ENCODE measurements around the gene CADPS.

Gene CADPS

DNA sequence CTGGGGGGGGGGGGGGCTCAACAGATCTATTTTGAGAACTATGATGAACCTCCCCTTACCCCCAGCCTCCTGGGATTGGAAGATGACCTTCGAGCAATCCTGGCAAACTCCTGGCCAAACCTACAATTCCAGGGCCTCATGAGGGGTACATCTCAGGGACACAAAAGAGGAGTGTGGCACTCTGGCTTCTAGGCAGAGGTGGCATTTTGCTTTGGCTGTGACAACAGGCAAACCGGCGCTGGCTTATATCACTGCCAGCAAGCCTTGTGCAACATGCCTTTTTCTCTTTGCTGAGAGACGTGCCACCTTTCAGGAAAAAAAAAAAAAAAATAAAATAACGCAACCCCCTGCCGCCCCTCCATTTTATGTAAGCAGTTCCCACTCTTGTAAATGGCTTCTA is 470.1 kb downstream of the CADPS start:
- no peak for DNase-seq

DNA sequence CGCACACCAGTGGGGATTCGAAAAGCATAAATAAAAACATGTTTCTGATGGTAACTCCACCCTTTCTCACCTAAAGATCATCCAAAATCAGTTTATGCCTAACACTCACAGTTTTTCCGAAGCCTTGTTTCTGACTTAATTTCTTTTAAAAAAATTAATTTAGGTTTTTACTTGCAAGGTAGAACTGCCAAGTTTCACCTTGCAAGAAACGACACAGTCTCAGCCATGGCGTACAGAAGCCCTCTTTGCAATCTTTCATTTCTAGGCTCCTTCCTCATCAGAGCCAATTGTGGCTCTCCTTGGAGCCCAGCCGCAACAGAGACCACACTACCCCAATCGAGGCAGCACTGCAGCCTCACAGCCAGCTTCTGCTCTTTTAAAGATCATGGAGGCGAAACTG is 470.9 kb downstream of the CADPS start:
- DNase-seq, result no peak

DNA sequence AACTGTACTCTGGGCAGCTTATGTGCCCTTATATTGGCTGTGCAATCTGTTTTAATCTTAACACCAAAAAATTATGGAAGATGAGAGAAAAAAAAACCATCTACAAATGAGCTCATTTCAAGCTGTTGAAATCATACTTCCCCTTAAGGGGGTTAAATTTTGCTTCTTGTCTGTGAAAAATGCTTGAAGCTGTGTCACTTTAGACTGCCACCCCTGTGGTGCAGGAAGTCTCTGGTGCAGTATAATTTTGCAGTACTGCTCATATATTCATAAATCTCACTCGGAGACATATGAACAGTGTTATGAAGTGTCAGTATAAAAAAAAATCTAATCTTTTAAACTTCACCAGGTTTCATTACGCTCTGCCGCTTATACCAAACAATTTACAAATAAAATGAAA is 471.5 kb downstream of the CADPS start:
- DNase-seq, result no peak

DNA sequence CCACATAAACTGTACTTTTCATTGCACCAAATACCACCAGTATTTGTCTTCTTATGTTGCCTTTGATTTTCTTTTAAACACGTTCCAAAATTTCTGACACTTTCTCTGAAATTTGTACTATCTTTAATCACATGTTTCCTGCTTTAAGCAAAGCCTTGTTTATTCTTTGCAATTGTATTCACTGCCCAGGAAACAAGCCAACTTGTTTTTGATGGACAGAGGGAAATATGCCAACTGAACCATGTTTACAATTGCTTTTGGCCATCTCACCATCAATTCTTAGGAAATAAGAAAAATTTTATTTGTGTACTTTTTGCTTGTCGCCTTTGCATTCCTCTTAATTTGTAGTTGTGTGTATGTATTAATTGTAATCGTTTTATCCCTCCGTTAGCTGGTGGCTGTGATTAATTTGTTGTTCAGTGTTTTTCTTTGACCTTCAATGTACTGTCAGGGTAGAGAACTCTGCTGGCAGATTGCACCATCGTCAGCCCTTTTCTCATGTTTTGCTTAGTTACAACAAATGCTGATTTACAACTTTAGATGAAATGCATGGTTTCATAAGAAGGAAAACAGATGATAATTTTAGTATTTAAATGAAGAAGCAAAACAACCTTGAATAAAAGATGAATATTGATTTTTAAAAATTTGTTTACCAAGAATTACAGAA is 482.5 kb downstream of the CADPS start:
- no peak for DNase-seq

DNA sequence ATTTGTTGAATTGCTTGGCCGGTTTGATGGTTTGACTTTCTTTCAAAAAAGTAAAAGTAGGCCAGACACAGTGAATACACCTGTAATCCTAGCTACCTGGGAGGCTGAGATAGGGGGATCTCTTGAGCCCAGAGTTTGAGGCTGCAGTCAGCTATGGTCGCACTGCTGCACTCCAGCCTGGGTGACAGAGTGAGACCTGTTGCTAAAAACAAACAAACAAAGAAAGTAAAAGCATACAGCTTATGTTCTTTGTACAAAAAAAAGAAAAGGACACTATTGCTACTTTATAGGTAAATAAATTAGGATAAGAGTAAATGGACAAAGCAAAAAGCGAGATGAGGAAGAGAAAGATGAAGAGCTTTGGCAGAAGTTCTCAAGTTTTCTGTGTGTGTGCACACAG is 488.0 kb downstream of the CADPS start:
- no peak for DNase-seq

DNA sequence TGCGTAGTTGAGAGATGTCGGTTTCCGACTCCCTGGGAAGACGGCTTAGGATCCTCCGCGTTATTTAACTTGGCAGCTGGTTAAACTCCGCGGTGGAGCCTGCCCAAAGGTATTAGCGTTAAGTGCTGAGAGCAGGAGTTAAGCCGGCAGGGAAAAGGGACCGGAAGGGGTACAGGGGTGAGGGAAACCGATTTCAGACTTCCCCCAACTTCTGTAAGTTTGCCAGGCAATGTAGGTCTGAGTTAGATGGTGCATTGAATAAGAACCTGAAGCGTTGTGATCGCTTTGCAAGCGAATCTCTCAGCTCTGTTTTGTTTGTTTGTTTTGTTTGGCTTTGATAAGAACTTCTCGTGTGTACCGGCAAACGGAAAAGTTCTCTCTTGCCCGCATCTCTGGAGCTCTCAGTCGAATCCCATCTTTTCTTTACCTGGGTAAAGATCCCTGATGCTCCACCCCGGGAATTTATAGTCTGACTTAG is 495.9 kb downstream of the CADPS start:
- DNase-seq, result no peak

DNA sequence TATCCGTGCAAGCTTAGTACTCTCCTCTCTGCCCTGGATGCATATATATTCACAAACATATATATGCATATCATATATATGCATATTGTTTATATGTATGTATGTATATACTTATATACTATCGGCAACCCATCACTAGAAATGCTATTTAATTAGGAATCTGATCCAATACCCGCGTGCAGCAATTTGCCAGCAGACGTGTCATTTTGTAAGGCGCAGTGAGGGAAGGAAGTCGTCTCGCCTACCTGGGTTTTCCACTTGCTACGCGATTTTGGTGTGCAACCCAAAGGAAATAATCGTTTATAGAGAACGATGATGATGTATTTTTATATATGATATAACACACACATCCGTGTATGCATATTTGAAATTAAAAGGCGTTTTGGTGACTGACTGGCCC is 496.3 kb downstream of the CADPS start:
- DNase-seq, result no peak

DNA sequence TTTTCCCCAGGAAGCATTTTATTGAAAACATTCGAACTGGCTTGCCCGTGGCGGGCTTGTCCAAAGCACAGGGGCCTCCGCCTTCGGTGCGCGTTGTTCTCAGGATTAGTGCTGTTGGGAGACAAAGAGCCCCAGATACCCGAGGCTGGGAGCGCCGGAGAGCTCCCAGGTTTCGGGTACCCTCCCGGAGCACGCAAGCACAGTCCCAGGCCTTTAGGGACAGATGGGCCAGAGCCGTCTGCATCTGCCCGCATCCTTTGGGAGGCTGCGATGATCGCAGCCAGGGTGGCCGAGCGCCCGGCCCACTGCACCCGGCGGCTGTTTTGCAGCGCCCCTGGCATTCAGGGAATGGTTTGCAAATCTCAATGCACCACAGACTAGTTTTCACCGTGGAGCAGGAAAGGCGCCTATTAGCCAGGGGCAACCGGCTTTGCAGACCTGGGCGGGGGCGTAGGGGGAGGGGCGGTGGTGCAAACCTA is 496.9 kb downstream of the CADPS start:
- DNase-seq, result no peak

DNA sequence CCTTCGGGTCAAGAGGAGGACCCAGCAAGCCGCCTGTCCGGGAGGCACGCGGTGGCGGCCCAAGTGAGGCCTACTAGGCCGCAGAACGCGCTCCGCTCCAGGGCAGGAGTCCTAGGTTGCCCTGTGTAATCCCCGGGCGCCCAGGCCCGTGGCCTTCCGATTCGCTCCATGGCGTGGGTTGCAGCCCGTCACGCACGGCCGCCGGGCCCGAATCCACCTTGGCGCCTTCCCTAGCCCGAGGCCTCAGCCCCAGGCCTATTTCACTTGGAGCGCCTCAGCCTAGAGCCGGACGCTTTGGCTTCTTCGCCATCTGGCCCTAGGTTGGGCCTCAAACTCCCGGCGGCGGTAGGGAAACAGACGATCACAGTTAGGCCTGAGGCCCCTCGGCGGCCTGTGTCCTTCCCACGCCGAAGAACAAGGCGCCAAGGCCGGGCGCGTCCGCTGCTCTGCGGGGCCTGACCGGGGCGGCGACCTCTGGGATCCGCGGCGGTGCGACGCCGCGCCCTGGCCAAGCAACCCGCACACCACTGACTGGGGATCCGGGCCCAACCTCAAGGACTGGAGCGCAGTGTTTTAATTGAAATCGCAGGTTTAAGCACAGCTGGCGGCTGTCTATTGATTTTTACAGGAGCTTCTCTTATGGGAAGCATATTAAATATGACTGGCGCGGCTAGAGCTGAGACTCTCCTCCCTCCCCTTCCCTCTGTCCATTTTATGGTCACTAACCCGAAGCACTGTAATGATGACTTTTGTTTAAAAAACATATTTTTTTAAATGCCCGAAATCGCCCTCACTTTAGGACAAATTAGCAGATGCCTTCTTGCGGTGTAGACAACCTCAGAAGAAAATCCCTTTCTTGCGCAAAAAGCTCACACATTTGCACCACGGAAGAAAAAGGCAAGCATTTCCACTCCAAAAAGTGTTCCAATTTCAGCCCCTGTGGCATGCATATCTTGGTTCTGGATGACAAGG is 498.0 kb downstream of the CADPS start:
- no peak for DNase-seq

DNA sequence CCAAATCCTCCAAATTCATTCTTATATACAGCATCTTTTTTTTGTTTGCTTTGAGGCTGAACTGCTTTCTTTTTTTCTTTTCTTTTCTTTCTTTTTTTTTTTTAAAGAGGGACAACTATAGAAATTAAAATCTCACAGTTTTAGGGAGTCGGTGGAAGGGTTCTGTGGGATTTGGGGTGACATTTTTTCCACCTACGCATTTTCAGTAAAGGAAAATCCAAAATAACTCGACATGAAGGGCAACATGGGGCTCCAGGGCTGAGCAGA is 498.8 kb downstream of the CADPS start:
- no peak for DNase-seq

DNA sequence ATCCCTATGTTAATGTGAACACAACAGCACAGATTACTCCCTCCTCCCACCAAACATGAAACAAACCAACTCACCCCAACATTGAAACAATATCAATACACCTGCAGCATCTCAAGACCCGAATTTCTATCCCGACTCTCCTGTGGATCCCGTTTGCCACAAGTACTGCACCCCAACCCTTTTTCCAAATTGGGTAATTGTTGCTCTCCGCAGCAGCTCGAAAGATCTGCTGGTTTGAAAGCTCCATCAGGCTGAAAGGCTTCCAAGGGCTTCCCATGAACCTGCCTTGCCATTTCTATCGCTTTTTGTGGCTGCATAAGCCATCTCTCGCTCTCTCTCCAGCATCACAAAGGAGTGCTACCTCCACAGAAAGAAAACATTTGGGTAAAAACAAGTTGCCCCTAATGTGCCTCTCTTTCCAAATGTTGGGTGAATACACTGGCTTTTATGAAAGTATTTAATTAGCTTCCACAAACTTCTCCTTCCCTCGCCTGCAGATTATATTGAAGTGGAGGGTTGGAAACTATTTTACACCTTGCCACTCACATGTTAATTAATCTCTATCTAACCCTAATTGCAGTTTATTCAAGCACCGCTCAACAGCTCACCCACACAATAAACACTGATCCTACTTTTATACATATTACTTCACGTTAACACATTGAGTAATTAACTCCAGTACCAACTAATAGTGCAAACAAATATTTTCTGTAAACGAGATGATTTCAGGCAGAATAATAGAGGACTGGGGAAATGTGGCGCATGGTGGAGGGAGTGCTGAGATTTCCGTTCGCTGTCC is 499.4 kb downstream of the CADPS start:
- DNase-seq, result no peak

DNA sequence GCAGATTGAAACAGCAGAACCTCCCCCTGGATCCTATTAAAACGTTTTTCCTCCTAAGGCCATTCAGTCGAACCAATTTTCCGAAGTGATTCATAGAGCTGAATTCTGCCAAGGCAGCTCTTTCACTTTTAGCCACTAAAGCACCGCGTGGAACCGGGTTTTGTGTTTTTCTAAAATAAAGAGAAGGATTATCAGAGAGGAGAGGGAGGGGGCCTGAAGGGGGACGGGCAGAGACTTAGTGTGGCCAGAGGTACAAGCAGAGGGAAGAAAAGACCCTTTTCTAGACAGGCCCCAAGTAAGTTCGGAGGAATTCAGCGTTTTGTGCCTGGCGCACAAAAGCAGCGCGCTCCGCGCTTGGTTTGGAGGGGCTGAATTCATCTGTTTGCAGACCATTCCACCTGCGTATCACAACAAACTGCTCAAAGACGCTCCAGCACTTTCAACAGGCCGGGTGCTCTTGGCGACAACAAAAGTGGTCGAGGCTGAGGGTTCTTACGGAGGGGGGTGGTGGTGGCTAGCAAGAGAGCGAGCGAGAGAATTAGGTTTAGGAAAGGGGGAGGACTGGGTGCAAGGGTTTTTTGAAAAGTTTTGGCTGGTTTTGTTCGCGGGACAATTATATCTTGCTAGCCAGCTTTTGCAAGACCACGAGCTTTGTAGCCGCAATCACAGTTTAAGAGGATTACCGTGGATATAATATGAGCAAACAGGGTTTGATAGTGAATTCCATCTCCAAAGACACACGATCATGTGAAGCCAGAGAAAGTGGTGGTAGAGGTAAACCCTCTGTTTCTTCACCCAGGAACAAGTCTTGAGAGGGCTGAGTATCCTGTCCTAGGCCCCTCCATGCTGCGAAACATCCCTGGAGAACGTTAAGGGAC is 500.6 kb downstream of the CADPS start:
- DNase-seq, result no peak

DNA sequence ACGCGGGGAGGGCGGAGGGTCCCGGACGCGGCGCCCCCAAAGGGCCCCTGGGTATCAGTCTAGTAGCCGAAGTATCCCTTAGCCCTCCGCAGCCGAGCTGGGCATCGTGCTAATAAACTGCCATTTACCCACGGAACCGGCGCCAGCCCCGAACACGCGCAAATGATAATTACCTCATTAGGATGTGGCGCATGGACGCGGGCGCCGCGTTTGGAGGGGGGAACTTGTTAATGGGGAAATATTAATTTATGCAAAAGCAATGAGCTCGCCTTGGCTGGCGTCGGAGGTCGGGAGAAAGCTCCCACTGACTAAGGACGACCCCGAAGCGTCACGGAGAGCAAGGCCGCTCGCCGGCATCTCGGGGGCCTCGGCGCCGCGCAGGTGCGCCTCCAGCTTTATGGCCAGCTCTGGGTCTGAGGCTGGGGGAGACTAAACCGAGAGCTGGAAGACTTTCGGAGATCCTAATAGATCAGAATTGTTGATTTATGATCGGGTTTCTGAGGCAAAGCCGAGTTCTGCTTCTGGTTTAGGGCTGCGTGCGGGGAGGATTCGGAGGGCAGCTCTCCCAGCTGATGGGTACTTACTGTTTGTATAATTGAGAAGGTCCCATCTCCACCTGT is 501.4 kb downstream of the CADPS start:
- DNase-seq, result no peak

DNA sequence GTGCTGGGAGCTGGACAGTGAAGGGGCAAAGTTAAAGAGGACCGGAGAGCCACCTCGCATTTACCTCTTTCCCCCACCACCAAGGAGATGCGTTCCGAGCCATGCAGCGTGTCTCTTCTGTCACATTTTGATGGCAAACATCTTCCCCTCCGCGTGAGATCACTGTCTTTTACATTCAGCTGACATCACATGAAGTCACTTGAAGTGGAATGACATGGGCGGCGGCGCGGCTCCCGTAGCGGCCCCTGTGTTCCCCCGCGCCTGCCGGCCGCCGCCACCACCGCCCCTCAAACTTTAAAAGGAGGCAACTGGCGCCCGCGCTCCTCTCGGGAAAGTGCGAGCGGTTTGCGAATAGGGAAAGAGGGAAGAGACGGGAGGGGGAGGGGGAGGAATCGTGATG is 502.0 kb downstream of the CADPS start, which contains the start of gene FEZF2:
FEZF2 (minus strand) TSS at position 336 of the 400 bp plus-strand sequence. CDS start 682 bp downstream, outside the sequence.
- DNase-seq, result no peak

DNA sequence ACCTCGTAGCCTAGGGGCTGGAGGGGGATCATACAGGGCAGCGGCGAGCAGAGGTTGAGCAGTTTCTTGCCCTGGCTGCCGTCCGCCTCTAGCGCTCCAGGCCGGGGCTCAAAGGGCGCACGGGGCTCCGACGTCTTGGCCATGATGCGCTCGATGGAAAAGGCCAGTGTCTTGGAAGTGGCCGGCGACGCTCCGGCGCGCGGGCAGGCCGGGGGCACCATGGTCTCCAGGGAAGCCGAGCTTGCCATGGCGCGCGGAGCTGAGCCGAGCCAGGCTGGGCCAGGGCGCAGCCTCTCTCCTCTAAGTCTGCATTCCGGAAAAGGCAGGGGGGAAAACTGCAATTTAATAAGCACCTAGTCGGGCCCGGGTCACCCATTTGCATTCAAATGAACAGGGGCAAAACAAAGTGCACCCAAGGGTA is 502.6 kb downstream of the CADPS start:
- no peak for DNase-seq

DNA sequence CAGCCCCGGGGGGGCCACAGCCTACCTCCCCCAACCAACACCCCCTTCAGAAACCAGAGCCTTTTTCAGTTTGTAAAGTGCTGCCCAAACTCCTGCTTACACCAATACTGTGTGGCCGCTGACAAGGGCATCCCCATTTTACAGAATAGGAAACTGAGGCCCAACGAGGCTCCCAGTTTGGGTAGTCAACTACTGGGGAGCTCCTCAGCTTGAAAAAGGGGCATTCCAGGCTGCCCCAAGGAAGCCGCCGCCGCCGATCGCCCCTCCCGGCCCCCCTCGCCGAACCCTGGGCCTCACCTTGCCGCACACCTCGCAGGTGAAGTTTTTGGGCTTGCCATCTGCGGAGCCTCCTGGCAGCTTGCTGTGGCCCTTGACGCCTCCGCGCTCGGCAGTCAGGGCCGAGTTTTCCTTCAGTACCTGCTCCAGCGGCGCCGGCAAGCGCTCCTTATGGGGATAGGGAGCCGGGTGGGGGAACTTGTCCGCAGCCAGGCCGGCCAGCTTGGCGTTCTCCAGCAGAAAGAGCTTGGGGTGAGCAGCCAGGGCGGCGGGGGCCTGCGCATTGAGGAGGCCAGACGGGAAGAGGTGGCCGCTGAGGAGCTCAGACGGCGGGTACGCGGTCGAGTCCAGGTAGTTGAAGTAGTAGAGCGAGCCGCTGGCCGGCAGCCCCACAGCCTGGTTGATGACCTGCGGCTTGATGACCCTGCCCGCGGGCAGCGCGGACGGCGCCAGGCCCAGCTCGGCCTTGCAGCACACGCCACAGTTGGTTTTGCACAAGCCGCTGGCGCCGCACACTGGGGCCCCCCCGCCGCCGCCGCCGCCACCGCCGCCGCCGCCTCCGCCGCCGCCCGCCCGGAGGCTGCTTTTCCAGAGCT is 503.3 kb downstream of the CADPS start:
- DNase-seq, result no peak

DNA sequence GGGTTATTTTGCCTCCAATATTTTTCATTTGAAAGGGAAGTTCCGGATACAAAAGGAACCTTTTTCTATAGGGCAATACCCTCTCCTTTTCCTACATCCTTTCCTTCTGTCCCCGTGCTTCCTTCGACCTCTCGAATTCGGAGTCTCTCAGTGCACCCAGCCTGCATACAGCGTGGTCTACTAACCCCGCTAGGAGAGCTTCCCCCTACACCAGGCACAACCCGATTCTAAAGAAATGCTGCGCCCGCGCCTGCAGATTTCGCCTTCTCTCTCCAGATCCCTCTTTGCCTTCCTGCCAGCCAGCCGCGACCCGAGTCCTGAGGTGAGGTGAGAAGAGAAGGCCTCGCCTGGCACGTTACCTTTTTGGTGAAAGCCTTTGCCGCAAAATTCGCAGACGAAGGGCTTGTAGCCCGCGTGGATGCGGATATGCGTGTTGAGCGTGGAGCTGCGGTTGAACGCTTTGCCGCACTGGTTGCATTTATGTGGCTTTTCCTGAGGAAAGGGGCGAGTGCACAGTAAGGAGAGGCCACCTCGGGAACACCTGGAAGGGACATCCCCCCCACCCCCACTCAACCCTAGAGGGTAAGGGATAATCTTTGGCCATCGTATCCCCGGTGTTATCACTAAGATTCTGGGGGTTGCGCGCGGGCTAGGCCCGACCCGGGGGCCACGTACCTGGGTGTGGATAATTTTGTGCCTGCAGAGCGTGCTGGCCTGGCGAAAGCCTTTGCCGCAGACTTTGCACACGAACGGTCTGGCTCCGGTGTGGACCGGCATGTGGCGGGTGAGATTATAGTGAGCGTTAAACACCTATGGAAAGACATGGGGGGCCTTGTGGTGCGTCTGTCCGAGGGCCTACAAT is 504.1 kb downstream of the CADPS start:
- DNase-seq, result no peak

DNA sequence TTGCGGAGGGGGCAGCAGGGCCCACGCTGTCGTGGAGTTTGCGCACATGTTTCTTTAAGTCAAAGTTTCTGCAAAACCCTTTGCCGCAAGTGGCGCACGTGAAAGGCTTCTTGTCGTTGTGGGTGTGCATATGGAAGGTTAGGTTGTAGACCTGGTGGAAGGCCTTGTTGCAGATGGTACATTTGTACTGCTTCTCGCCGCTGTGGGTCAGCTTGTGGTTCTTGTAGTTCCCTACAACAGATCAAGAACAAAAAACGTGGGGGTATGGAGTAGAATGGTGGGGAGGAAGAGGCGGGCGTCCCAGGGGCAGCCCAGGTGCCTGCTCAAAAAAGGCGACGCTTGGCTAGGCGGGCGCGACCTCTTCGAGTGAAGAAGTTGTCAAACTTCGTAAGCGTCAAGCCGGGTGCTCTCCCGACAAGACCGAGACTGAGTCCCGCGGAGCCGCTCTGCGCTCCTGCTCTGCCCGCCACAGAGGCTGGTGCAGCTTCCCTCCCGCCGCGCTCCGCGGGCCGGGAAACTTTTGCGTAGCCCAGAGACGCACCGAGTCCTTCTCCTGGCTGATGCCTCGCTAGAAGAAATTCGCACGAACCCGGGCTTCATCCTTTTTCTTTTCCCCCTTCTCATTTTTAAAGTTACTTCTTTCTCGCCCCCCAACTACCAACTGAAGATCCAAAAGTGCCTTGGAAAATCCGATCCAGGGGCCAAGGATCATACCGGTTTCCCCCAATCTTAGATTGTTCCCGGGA is 504.9 kb downstream of the CADPS start:
- no peak for DNase-seq

DNA sequence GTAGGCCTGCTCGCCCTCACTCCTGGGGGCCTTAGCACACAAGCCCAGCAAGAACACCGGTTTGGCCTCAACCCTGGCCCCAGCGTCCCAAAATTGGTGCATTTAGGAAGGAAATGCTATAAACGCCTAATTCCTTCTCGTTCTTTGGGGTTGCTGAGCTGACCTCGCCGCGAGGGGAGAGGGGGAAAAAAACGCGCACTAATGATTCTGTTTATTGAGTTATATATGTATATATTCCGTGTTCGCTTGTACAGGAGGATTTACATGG is 505.8 kb downstream of the CADPS start:
- no peak for DNase-seq
